Measurements from ENCODE around the gene CHST13. TPM values are rescaled to one million over a fixed set of nuclear protein-coding genes. Genes with fewer than 3 reads are reported as not detected.

Gene CHST13
- total RNA-seq, 1 experiment from 2014 or later: 0.52 TPM

DNA sequence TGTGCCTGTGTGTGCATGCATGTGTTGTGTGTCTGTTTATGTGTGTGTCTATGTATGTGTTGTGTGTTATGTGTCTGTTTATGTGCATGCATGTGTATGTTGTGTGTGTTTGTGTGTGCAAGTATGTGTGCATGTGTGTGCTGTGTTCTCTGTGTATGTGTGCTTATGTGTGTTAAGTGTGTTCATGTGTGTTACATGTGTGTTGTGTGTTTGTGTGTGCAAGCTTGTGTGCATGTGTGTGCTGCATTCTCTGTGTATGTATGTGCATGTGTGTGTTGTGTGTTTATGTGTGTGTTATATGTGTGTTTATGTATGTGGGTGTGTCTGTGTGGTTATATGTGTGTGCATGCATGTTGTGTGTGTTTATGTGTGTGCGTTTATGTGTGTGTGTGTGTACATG, 21.3 kb upstream of the CHST13 start:
- Histone ChIP-seq H3K4me1 (replicated peaks; ENCODE audit: insufficient read depth) (no peaks in the 10 kb centered on the region), H3F3A (ENCODE audit: insufficient read depth, low read depth) (peaks cover 11% of the 10 kb centered on the region; the same call in 1 of the 2 replicates), H3K9me2 (ENCODE audit: insufficient read depth) (no peaks in the 10 kb centered on the region), H3K9me3 (ENCODE audit: insufficient read depth, low read depth) (no peaks in the 10 kb centered on the region; the same call in 1 of the 2 replicates), H3K27ac (no peak overlapping the region), H3K4me2 (no peak overlapping the region), H3K27me3 (ENCODE audit: insufficient read depth, low read depth) (peaks cover 14% of the 10 kb centered on the region; the same call in 1 of the 2 replicates), H4K20me1 (ENCODE audit: insufficient read depth) (no peaks in the 10 kb centered on the region), H3K4me3 (no peak overlapping the region), H3K79me2 (ENCODE audit: low read depth) (no peaks in the 10 kb centered on the region), H3K36me3 (ENCODE audit: low read depth) (no peaks in the 10 kb centered on the region), H2AFZ (no peak overlapping the region)
- BruUV-seq (replicated peaks): no TSS peak
- POLR2A ChIA-PET (ENCODE audit: unreplicated experiment): no interaction called here
- TF ChIP-seq EZH2 (IDR thresholded peaks at IDR 0.05; ENCODE audit: low read depth): no peak
- TF ChIP-seq CTCF (conservative IDR thresholded peaks at IDR 0.05): no peak
- DNase-seq: no peak
- intact Hi-C loops (cut with micrococcal nuclease; ENCODE audit: unreplicated experiment): no loop called here
- CTCF ChIA-PET: no interaction called here

DNA sequence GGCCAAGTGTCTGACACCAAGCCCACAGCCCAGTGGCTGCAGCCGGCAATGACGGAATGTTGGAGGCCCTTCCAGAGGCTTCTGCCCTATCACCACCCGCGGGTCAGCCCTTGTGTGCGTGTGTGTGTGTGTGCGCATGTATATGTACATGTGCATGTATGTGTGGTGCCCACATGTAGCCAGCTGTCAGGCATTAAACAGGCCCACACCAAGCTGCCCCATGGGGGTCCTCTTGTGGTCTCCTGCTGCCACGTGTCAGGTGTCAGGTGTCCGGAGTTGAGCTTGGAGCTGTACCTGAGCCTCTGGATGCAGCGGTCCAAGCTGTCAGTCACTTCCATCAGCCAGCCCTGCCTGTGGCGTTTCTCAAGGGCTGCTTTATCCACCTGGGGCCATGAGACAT, 20.3 kb upstream of the CHST13 start:
- intact Hi-C loops (cut with micrococcal nuclease; ENCODE audit: unreplicated experiment): no loop called here
- Histone ChIP-seq H3K4me1 (replicated peaks; ENCODE audit: insufficient read depth) (peaks cover 7% of the 10 kb centered on the region), H3K4me3 (no peak overlapping the region), H2AFZ (no peak overlapping the region), H4K20me1 (ENCODE audit: insufficient read depth) (no peaks in the 10 kb centered on the region), H3K79me2 (ENCODE audit: low read depth) (no peaks in the 10 kb centered on the region), H3K36me3 (ENCODE audit: low read depth) (no peaks in the 10 kb centered on the region), H3K27ac (no peak overlapping the region), H3K27me3 (ENCODE audit: insufficient read depth, low read depth) (peaks cover 14% of the 10 kb centered on the region; the same call in 1 of the 2 replicates), H3K4me2 (no peak overlapping the region), H3K9me2 (ENCODE audit: insufficient read depth) (no peaks in the 10 kb centered on the region), H3K9me3 (ENCODE audit: insufficient read depth, low read depth) (no peaks in the 10 kb centered on the region; the same call in 1 of the 2 replicates), H3F3A (ENCODE audit: insufficient read depth, low read depth) (peaks cover 11% of the 10 kb centered on the region; the same call in 1 of the 2 replicates)
- no peak for DNase-seq
- no peak for TF ChIP-seq CTCF (conservative IDR thresholded peaks at IDR 0.05)
- no peak for TF ChIP-seq EZH2 (IDR thresholded peaks at IDR 0.05; ENCODE audit: low read depth)
- CTCF ChIA-PET: no interaction called here
- BruUV-seq (replicated peaks): no TSS peak
- POLR2A ChIA-PET (ENCODE audit: unreplicated experiment): no interaction called here

DNA sequence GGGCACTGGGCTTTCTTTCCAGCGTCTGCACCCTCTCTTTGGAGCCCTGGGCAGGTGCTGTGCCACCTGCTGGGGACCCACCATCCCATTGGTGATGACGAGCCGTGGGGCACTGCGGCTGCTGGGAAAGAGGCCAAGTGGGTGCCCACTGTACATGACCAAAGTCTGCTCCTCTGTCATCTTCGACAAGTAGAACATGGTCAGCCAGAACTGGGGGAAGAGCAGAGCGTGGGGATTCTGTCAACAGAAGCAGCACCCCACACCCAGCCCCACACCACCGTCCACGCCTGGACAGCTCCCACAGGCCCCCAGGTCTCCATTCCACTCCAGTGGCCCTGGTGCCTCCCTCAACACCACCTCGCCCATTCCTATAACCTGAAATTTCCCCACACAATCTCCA, 16.1 kb upstream of the CHST13 start:
- peaks cover 10% of the 10 kb centered on the region for H3K4me1 ChIP-seq (replicated peaks; ENCODE audit: insufficient read depth)
- CTCF ChIA-PET: no interaction called here
- no peaks in the 10 kb centered on the region for H4K20me1 ChIP-seq (ENCODE audit: insufficient read depth)
- H3K4me3 ChIP-seq: no peak overlapping the region
- H3K79me2 ChIP-seq (ENCODE audit: low read depth): no peaks in the 10 kb centered on the region
- no peak for DNase-seq
- intact Hi-C loops (cut with micrococcal nuclease; ENCODE audit: unreplicated experiment): no loop called here
- no peaks in the 10 kb centered on the region for H3K9me2 ChIP-seq (ENCODE audit: insufficient read depth)
- no peak overlapping the region for H3K4me2 ChIP-seq
- no peak overlapping the region for H2AFZ ChIP-seq
- H3K9me3 ChIP-seq (ENCODE audit: insufficient read depth, low read depth): no peaks in the 10 kb centered on the region
- TF ChIP-seq EZH2 (IDR thresholded peaks at IDR 0.05; ENCODE audit: low read depth) (no peak), CTCF (conservative IDR thresholded peaks at IDR 0.05) (no peak)
- H3K27ac ChIP-seq: no peak overlapping the region
- H3F3A ChIP-seq (ENCODE audit: insufficient read depth, low read depth): peaks cover under 1% of the 10 kb centered on the region; the same call in 1 of the 2 replicates
- H3K27me3 ChIP-seq (ENCODE audit: insufficient read depth, low read depth): peaks cover 14% of the 10 kb centered on the region; the same call in 1 of the 2 replicates
- H3K36me3 ChIP-seq (ENCODE audit: low read depth): no peaks in the 10 kb centered on the region
- BruUV-seq (replicated peaks): no TSS peak
- POLR2A ChIA-PET (ENCODE audit: unreplicated experiment): no interaction called here

All from PC-9 (cell line).